ENCODE measurements around the gene POC1A. TPM values are rescaled to one million over a fixed set of nuclear protein-coding genes. Genes with fewer than 3 reads are reported as not detected.

POC1A gene
- total and polyA plus RNA-seq, 9 of the 15 experiments (the other 6 are each of a cell fraction or from before 2014, with no cell fraction given), result 7.2 to 17.5 (median 12.1) TPM

- TF ChIP-seq, protein P1, sequence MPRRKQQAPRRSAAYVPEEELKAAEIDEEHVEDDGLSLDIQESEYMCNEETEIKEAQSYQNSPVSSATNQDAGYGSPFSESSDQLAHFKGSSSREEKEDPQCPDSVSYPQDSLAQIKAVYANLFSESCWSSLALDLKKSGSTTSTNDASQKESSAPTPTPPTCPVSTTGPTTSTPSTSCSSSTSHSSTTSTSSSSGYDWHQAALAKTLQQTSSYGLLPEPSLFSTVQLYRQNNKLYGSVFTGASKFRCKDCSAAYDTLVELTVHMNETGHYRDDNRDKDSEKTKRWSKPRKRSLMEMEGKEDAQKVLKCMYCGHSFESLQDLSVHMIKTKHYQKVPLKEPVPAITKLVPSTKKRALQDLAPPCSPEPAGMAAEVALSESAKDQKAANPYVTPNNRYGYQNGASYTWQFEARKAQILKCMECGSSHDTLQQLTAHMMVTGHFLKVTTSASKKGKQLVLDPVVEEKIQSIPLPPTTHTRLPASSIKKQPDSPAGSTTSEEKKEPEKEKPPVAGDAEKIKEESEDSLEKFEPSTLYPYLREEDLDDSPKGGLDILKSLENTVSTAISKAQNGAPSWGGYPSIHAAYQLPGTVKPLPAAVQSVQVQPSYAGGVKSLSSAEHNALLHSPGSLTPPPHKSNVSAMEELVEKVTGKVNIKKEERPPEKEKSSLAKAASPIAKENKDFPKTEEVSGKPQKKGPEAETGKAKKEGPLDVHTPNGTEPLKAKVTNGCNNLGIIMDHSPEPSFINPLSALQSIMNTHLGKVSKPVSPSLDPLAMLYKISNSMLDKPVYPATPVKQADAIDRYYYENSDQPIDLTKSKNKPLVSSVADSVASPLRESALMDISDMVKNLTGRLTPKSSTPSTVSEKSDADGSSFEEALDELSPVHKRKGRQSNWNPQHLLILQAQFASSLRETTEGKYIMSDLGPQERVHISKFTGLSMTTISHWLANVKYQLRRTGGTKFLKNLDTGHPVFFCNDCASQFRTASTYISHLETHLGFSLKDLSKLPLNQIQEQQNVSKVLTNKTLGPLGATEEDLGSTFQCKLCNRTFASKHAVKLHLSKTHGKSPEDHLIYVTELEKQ (CRISPR knock-in tag; IDR thresholded peaks at IDR 0.05), result no peak
- TF ChIP-seq TAF1 (IDR thresholded peaks at IDR 0.05; ENCODE audit: control insufficient read depth, extremely low read depth, insufficient read depth, low read length, severe bottlenecking), result no peak
- TF ChIP-seq ZNF280B (CRISPR knock-in tag; IDR thresholded peaks at IDR 0.05), result no peak
- no peak for TF ChIP-seq PHB (CRISPR knock-in tag; IDR thresholded peaks at IDR 0.05)
- TF ChIP-seq PHF21A (IDR thresholded peaks at IDR 0.05; ENCODE audit: borderline replicate concordance, low read depth), result no peak
- no peak for TF ChIP-seq MYC (IDR thresholded peaks at IDR 0.05; ENCODE audit: low read depth, low read length)
- no peak for TF ChIP-seq MYC (CRISPR knock-in tag; IDR thresholded peaks at IDR 0.05; ENCODE audit: borderline replicate concordance, low read depth)
- no peak for TF ChIP-seq ZEB2 (IDR thresholded peaks at IDR 0.05)
- no peak for TF ChIP-seq ETS2 (tag; IDR thresholded peaks at IDR 0.05; ENCODE audit: borderline replicate concordance, poor library complexity, severe bottlenecking)
- no peak for TF ChIP-seq SFPQ (IDR thresholded peaks at IDR 0.05; ENCODE audit: low read depth, low read length)
- no peak for TF ChIP-seq SAFB2 (IDR thresholded peaks at IDR 0.05; ENCODE audit: borderline replicate concordance, low read depth, low read length, severe bottlenecking)
Measured at GRCh38 chr3:52087731-52088130, 66.5 kb downstream of the POC1A start (continued).

Measured in K562 (cell line).